Hematopoietic multipotent progenitor cell treated with erythropoietin and hydrocortisone succinate and interleukin-3 and kit ligand, for 8 days (in vitro differentiated cells): ENCODE measurements around the gene CCDC8.
A peak's percentile ranks its signal among the peaks of the same experiment; 100 is the strongest.
"Not testable (repeated sequence)": the region's sequence is repeated elsewhere in the genome, so short reads cannot be mapped to it uniquely, and the experiment has no call there.

Experiments used
- DNase-seq: peaks from one replicate; pipeline ENCODE4 v3.0.0-alpha.2; 2015

The CCDC8 gene

GRCh38 chr19:46397801-46398479, 15.4 kb downstream of the CCDC8 start:
- DNase-seq = not testable (repeated sequence)

GRCh38 chr19:46394402-46394797, 19.0 kb downstream of the CCDC8 start:
- DNase-seq = peak; percentile 11

GRCh38 chr19:46393456-46394401, 19.6 kb downstream of the CCDC8 start:
- no peak for DNase-seq

- no peak for DNase-seq
Observed at GRCh38 chr19:46392837-46393236, 20.5 kb downstream of the CCDC8 start.

GRCh38 chr19:46392252-46392801, 21.0 kb downstream of the CCDC8 start:
- no peak for DNase-seq

DNA sequence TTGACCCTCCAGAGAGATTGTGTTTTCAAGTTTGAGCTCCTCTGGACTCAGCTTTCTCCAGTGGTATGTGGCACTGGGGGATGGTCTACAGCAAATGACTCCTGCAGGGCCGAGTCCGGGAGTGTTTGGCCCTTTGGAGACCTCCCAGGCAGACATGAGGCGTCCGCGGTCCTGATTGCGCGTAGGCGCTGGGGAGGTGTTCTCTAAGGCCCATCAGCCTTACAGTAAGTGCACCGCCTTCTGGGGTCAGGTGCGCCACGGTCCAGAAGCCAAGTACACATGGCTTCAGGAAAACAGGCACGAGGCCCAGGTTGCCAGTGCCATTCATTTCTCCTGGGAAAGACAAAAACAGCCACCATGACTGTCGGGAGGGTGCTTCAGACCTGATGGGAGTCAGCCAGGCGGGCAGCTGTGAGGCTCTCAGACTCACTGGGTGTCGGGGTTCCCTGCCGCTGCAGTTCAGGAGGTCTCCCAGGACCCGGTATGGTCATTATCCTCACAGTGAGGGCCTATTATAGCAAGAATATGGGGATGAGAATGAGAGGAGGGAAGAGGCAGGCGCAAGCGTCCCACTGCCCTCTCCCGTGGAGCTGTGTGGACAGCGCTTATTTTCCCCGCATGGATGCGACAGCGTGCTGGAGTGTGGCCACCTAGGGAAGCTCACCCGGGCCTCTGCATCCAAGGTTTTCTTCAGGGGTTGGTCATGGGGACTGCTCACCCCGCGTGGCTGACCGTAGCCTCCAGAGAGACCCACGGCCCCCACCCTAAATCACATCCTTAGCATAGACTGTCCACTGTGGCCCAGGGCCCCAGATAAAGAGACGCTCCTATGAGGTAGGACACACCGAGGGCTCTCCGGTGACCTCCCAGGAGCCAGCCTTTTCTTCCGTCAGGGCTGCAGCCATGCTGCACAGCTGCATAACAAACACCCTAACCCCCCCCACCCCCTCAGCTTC, 21.8 kb downstream of the CCDC8 start:
- no peak for DNase-seq

- DNase-seq = no peak
Observed at GRCh38 chr19:46390866-46391265, 22.5 kb downstream of the CCDC8 start.

GRCh38 chr19:46390121-46390858, 23.1 kb downstream of the CCDC8 start:
- DNase-seq = no peak

DNA sequence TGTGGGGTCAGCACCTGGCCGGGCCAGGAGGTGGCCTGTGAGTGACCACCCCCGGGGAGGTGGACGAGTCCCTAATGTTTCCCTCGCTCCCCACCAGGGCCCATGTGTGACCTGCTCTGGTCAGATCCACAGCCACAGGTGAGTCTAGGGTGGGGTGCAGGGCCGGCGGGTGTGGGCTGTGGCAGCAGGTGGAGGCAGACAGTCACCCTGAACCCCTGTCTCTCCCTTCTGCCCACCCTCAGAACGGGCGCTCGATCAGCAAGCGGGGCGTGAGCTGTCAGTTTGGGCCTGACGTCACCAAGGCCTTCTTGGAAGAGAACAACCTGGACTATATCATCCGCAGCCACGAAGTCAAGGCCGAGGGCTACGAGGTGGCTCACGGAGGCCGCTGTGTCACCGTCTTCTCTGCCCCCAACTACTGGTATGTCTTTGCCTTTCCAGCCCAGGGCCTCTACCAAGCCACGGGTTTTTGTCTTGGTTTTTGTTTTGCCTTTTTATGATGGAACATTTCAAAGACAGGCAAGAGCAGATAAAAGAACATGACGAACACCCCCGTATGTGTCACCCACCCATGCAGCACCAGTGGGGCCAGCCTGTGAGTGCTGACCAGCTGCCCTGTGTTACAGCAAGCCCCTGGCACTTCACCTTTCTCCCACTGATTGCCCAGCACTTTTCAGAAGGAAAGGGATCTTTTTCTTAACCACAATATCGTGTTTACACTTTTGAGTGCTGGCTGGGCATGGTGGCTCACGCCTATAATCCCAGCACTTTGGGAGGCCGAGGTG, 24.9 kb downstream of the CCDC8 start:
- no peak for DNase-seq

- no peak for DNase-seq
Observed at GRCh38 chr19:46387713-46388130, 25.6 kb downstream of the CCDC8 start.

DNA sequence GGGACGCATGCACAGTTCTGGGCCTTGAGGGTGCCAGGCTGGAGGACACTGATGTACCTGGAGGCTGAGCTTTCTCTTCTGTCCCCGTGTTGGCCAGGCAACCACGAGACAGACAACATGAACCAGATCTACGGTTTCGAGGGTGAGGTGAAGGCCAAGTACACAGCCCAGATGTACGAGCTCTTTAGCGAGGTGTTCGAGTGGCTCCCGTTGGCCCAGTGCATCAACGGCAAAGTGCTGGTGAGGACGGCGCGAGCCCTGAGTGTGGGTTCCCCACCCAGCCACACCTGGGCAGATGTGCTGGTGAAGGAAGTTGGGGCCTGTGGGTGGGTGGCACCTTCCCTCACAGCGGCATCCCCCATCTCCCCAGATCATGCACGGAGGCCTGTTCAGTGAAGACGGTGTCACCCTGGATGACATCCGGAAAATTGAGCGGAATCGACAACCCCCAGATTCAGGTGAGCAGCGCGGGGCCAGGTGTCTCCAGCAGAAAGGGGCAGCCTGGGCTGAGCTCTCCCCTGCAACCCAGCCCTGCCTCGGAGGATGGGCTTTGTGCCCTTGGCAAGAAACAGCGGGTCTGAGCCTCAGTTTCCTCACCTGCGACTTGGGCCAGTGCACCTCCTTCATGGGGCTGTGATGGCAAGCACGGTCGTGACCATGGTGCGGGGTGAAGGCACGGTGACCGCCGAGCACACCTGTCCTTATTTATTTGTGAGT, 26.2 kb downstream of the CCDC8 start:
- DNase-seq = no peak

DNA sequence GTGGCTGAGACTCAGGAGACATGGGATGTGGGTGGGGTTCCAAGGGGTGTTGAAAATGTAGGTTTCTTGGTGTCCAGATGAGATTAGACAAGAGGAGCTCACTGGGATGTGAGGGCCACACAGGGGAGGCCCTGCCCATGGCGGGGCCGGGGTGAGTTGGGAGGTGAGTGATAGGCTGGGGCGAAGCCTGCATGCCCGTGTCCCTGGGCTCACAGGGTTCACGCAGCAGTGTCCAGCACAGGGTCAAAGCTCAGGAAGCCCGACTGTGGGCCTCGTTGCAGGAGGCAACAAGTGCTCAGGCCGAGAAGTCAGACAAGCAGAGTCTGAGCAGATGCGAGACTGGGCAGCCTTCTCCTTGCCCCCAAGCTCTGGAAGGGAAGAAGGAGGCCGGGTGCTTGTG, 27.2 kb downstream of the CCDC8 start:
- DNase-seq = no peak

DNA sequence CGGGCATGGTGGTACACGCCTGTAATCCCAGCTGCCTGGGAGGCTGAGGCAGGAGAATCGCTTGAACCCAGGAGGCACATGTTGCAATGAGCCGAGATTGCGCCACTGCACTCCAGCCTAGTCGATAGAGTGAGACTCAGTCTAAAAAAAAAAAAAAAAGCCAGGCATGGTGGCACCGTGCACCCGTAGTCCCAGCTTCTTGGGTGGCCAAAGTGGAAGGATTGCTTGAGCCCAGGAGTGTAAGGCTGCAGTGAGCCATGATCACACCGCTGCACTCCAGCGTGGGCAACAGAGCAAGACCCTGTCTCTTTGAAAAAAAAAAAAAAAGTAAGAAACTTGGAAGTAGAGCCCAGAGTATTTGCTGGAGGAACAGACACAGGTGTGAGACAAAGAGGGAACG, 27.7 kb downstream of the CCDC8 start:
- no peak for DNase-seq

GRCh38 chr19:46384396-46384795, 29.0 kb downstream of the CCDC8 start:
- DNase-seq = no peak

GRCh38 chr19:46383846-46384245, 29.5 kb downstream of the CCDC8 start:
- DNase-seq = no peak

DNA sequence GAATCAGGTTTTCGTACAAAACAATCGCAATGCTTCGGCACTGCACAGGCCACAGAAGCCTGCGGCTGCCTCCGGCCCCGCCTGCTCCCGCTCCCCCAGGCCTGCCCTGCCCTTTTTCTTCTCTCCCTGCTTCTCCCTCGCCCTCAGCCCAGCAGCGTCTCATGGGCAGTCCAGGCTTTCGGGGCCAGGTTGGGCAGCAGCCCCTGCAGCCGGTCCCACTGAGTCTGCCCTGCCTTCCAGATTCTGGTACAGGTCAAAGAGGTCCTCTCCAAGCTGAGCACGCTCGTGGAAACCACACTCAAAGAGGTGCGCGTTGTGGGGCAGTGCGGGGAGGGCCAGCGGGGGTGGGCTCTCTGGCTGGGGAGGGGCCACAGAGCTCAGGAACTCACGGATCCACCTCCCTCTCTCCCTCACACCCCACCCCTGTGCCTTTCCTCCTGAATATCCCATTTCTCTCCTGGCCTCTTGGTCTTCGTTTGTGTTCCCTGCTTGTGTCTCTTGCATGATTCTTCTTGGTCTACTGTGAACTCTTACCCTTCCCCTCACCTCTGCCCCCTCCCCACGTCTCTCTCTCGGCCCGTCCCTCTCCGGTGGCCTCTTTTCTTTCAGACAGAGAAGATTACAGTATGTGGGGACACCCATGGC, 30.1 kb downstream of the CCDC8 start:
- no peak for DNase-seq

- DNase-seq = no peak
Observed at GRCh38 chr19:46381756-46382345, 31.5 kb downstream of the CCDC8 start.

DNA sequence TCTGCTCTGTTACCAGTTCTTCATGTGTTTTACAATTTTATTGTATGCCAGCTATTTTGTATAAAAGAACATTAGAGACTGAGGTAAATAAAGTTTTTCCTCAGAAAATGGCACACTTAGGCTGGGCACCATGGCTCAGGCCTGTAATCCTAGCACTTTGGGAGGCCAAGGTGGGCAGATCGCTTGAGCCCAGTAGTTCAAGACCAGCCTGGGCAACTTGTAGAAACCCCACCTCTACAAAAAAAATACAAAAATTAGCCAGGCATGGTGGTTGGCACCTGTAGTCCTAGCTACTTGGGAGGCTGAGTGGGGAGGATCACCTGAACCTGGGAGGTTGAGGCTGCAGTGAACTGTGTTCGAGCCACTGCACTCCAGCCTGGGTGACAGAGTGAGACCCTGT, 32.0 kb downstream of the CCDC8 start:
- no peak for DNase-seq

- DNase-seq = no peak
Observed at GRCh38 chr19:46380690-46381089, 32.7 kb downstream of the CCDC8 start.
